ENCODE data around the gene MAGI2.

DNA sequence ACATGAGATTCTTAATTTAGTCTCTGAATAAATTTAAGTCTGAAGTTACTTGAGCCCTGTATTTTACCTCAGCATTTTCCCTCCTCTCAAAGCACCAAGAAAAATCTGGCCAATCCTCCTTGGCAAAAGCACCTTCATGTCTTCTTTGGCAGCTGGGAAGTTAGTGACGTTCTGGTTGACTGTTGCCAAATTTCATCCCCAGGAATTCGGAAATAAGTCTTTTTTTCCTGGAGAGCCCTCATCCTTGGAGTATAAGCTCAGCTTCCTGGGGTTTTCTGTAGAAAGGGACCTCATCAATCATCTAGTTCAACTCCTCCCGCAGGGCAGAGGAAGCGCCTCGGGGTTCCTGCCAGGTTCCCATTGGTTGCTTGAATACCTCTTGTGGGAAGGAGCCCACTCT is 1277.3 kb downstream of the MAGI2 start:
- TF ChIP-seq, protein P1, sequence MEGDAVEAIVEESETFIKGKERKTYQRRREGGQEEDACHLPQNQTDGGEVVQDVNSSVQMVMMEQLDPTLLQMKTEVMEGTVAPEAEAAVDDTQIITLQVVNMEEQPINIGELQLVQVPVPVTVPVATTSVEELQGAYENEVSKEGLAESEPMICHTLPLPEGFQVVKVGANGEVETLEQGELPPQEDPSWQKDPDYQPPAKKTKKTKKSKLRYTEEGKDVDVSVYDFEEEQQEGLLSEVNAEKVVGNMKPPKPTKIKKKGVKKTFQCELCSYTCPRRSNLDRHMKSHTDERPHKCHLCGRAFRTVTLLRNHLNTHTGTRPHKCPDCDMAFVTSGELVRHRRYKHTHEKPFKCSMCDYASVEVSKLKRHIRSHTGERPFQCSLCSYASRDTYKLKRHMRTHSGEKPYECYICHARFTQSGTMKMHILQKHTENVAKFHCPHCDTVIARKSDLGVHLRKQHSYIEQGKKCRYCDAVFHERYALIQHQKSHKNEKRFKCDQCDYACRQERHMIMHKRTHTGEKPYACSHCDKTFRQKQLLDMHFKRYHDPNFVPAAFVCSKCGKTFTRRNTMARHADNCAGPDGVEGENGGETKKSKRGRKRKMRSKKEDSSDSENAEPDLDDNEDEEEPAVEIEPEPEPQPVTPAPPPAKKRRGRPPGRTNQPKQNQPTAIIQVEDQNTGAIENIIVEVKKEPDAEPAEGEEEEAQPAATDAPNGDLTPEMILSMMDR (conservative IDR thresholded peaks at IDR 0.05 in 1 of 2, IDR thresholded peaks at IDR 0.05 in 1 of 2; ENCODE audit: extremely low read depth in 1 of 2, insufficient read depth in 1 of 2, low read depth in 1 of 2, low read length in 2 of 2), result no peak
- no peak for TF ChIP-seq EZH2 (IDR thresholded peaks at IDR 0.05; ENCODE audit: borderline replicate concordance, low read length)
